ENCODE measurements around the gene MRPL43.

DNA sequence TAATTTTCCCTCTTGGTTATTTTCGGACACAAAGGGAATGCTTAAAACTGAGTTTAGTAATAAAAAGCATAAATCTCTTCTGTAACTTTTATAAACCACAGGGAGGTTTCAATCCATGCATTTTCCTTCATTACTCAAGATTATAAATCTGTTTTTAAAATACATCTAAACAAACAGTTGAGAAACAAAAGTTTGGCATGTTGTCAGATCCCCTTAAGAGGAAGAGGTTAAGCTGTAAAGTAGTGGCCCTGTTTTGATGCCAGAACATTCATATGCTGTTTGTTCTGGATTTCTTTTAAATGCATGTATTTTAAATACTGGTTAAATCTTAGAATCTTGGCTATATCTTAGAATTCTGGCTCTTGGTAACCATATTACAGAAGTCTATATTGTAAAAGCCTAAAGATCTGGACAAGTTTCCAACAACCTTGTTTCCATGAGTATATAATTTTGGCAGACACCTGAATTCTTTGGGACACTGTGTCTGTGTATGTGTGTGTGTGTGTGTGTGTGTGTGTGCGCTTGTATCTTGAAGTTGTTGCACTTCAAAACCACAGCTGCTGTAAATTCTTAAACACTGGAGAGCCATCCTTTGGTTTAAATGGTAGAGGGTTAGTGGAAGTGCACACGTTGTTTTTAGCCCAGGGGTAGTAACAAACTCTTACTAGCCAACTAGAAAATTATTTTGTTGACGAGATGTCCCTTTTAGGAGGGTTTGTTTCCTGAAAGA, 24.8 kb downstream of the MRPL43 start:
- TF ChIP-seq, protein P1, sequence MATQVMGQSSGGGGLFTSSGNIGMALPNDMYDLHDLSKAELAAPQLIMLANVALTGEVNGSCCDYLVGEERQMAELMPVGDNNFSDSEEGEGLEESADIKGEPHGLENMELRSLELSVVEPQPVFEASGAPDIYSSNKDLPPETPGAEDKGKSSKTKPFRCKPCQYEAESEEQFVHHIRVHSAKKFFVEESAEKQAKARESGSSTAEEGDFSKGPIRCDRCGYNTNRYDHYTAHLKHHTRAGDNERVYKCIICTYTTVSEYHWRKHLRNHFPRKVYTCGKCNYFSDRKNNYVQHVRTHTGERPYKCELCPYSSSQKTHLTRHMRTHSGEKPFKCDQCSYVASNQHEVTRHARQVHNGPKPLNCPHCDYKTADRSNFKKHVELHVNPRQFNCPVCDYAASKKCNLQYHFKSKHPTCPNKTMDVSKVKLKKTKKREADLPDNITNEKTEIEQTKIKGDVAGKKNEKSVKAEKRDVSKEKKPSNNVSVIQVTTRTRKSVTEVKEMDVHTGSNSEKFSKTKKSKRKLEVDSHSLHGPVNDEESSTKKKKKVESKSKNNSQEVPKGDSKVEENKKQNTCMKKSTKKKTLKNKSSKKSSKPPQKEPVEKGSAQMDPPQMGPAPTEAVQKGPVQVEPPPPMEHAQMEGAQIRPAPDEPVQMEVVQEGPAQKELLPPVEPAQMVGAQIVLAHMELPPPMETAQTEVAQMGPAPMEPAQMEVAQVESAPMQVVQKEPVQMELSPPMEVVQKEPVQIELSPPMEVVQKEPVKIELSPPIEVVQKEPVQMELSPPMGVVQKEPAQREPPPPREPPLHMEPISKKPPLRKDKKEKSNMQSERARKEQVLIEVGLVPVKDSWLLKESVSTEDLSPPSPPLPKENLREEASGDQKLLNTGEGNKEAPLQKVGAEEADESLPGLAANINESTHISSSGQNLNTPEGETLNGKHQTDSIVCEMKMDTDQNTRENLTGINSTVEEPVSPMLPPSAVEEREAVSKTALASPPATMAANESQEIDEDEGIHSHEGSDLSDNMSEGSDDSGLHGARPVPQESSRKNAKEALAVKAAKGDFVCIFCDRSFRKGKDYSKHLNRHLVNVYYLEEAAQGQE (IDR thresholded peaks at IDR 0.05; ENCODE audit: insufficient read depth in 1 of 2, low read depth in 2 of 2, low read length in 2 of 2), result no peak
- TF ChIP-seq TAF1 (IDR thresholded peaks at IDR 0.05; ENCODE audit: borderline replicate concordance, insufficient read depth, low read length) (no peak), SIN3A (IDR thresholded peaks at IDR 0.05; ENCODE audit: borderline replicate concordance, insufficient read depth, low read length) (no peak), POLR2AphosphoS5 (IDR thresholded peaks at IDR 0.05; ENCODE audit: low read depth, low read length) (no peak)
